NCI-H345 treated with DMSO at 0.1 percent for 48 hours (cell line): ENCODE results near the gene COL9A3.
"Not testable (repeated sequence)": the region's sequence is repeated elsewhere in the genome, so short reads cannot be mapped to it uniquely, and the experiment has no call there.

Experiments
- DNase-seq: peaks from one replicate; lab custom pipeline; 2025; ENCODE audit not compliant: unreplicated experiment; lab: John Stamatoyannopoulos, UW

Gene COL9A3

DNA sequence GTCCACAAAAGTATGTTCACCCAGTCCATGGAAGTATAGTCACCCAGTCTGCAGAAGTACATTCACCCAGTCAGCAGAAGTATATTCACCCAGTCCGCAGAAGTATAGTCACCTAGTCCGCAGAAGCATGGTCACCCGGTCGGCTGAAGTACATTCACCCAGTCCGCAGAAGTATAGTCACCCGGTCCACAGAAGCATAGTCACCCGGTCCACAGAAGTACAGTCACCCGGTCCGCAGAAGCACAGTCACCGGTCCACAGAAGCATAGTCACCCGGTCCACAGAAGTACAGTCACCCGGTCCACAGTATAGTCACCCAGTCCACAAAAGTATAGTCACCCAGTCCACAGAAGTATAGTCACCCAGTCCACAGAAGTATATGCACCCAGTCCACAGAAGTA is 36.0 kb downstream of the COL9A3 start:
- DNase-seq: no peak

- DNase-seq: not testable (repeated sequence)
These were observed 36.5 kb downstream of the COL9A3 start for GRCh38 chr20:62853304-62853703.

GRCh38 chr20:62854121-62854520 is 37.3 kb downstream of the COL9A3 start:
- DNase-seq: no peak

- no peak for DNase-seq
These were observed 38.3 kb downstream of the COL9A3 start for GRCh38 chr20:62855120-62855519.

GRCh38 chr20:62856931-62857619 is 40.2 kb downstream of the COL9A3 start:
- DNase-seq: no peak

GRCh38 chr20:62858058-62858830 is 41.4 kb downstream of the COL9A3 start:
- DNase-seq: no peak

GRCh38 chr20:62859721-62860120 is 42.9 kb downstream of the COL9A3 start:
- DNase-seq: no peak

DNA sequence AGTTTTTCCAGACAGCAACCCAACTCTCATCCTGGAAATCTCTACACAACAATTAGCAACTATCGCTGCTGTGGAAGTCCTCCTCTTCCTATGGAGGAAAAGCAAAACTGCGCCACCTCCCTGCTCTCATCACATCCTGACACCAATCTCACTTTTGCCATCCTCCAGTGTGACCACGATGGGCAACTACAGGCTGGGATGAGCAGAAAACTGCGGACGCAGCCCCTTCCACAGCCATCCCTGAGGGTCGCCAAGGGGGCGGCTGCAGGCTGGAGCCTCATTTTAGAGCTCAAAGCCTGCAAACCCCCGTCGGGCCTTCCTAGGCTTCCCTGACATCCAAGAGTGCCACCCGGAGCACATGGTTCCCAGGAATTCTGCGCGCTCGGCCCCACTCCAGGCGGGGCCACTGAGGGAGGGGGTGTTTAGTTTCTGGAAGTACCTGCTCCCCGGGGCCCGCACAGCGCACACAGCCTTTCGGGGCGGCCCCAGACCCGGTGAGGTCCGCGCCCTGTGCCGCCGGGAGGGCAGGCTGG is 43.6 kb downstream of the COL9A3 start:
- DNase-seq: no peak

GRCh38 chr20:62860924-62861691 is 44.3 kb downstream of the COL9A3 start:
- DNase-seq: no peak

- peak; percentile 57 for DNase-seq
These were observed 45.0 kb downstream of the COL9A3 start, which contains the start of gene TCFL5 for GRCh38 chr20:62861726-62862336. Gene TCFL5 (minus strand): TSS chr20:62861822. CDS start chr20:62861670, 152 bp downstream.

- DNase-seq: no peak
These were observed 47.4 kb downstream of the COL9A3 start for GRCh38 chr20:62864207-62864606.

GRCh38 chr20:62872184-62872847 is 55.5 kb downstream of the COL9A3 start:
- no peak for DNase-seq

GRCh38 chr20:62872862-62873261 is 56.0 kb downstream of the COL9A3 start:
- no peak for DNase-seq

GRCh38 chr20:62873280-62873679 is 56.4 kb downstream of the COL9A3 start:
- no peak for DNase-seq

DNA sequence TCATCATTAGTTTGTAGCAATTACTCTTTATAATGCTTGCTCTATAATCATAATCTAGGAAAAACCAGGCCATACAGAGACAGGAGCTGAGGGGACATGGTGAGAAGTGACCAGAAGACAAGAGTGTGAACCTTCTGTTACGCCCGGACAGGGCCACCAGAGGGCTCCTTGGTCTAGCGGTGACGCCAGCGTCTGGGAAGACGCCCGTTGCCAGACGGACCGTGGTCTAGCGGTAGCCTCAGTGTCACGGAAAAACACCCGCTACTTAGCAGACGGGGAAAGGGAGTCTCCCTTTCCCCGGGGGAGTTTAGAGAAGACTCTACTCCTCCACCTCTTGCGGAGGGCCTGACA is 56.8 kb downstream of the COL9A3 start:
- not testable (repeated sequence) for DNase-seq

- no peak for DNase-seq
These were observed 58.1 kb downstream of the COL9A3 start for GRCh38 chr20:62874964-62875344.

- peak; percentile 42 for DNase-seq
These were observed 58.8 kb downstream of the COL9A3 start for GRCh38 chr20:62875419-62876361.

- no peak for DNase-seq
These were observed 59.7 kb downstream of the COL9A3 start for GRCh38 chr20:62876501-62876901.
